ENCODE measurements around the gene FGFR2. TPM values are rescaled to one million over a fixed set of nuclear protein-coding genes. Genes with fewer than 3 reads are reported as not detected.

FGFR2 gene
- total and polyA plus RNA-seq, 4 donors, result 0.67 to 13.1 (median 5.2) TPM

GRCh38 chr10:121519411-121519810 is 78.8 kb downstream of the FGFR2 start:
- Histone ChIP-seq H3K4me3 (ENCODE audit: low read length in 2 of 2) (no peak overlapping the region), H3K36me3 (ENCODE audit: control insufficient read depth in 1 of 2, insufficient read depth in 2 of 2, low read length in 1 of 2) (no peaks in the 10 kb centered on the region), H3K4me1 (ENCODE audit: control insufficient read depth in 1 of 2, insufficient read depth in 2 of 2, low read length in 2 of 2) (peaks cover 0 to 3% of the 10 kb centered on the region in 2 donors), H3K27ac (ENCODE audit: low read depth in 1 of 2, low read length in 2 of 2) (no peak overlapping the region), H3K27me3 (ENCODE audit: control insufficient read depth in 1 of 2, insufficient read depth in 2 of 2, low read length in 1 of 2) (no peaks in the 10 kb centered on the region), H3K9me3 (ENCODE audit: control insufficient read depth, low read length) (no peaks in the 10 kb centered on the region)
- WGBS, 2 donors, result 63 to 68% methylated on average over 5 of the region's 5 CpGs
- peak; percentile 34 for ATAC-seq (ENCODE audit: low FRiP score)
- intact Hi-C loops (cut with DNase I), result no loop called here
- no peak for DNase-seq

GRCh38 chr10:121518333-121518732 is 79.9 kb downstream of the FGFR2 start:
- intact Hi-C loops (cut with DNase I), result no loop called here
- Histone ChIP-seq H3K4me1 (ENCODE audit: control insufficient read depth in 1 of 2, insufficient read depth in 2 of 2, low read length in 2 of 2) (peaks cover 1 to 3% of the 10 kb centered on the region in 2 donors), H3K4me3 (ENCODE audit: low read length in 2 of 2) (no peak overlapping the region), H3K36me3 (ENCODE audit: control insufficient read depth in 1 of 2, insufficient read depth in 2 of 2, low read length in 1 of 2) (no peaks in the 10 kb centered on the region), H3K9me3 (ENCODE audit: control insufficient read depth, low read length) (no peaks in the 10 kb centered on the region), H3K27me3 (ENCODE audit: control insufficient read depth in 1 of 2, insufficient read depth in 2 of 2, low read length in 1 of 2) (no peaks in the 10 kb centered on the region), H3K27ac (ENCODE audit: low read depth in 1 of 2, low read length in 2 of 2) (no peak overlapping the region)
- DNase-seq (no peak), ATAC-seq (ENCODE audit: low FRiP score) (no peak)
- WGBS, 2 donors, result 52 to 57% methylated on average over 4 of the region's 4 CpGs

DNA sequence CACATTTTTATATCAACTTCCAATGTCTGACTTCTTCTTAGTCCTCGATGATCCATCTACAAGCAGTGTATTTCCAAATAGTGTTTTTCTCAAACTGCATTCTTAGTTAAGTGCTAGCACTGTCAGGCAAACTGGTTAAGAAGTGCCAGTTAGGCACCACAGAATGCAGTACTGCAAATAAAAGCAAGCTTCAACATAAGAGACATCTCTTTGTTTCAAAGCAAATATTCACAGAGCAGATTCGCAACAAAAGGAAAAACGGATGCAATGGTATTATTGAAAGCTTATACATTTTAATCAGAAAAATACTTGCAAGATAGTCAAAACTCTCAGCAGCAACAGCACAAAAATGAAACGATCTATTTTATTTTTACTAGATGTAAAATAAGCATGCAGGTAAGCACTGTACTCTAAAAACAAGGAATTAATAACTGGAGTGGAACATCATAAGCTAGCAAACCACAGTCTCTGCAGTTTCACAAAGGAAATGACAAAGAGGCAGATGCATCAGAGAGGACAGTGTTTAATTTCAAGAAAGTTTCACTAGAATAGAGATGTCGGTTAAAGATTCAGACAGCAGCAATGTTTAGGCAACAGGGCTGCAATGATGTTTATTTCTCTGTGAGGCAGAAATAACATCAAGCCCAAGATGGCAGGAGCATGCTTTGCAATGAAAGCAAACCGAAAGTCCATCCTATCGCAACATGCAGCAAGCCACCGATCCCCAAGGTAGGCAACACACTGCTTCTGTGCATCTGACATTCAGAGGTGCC is 82.0 kb downstream of the FGFR2 start:
- intact Hi-C loops (cut with DNase I), result no loop called here
- Histone ChIP-seq H3K36me3 (ENCODE audit: control insufficient read depth in 1 of 2, insufficient read depth in 2 of 2, low read length in 1 of 2) (peaks cover 0 to 2% of the 10 kb centered on the region in 2 donors), H3K4me1 (ENCODE audit: control insufficient read depth in 1 of 2, insufficient read depth in 2 of 2, low read length in 2 of 2) (peaks cover 0 to 1% of the 10 kb centered on the region in 2 donors), H3K4me3 (ENCODE audit: low read length in 2 of 2) (no peak overlapping the region), H3K27ac (ENCODE audit: low read depth in 1 of 2, low read length in 2 of 2) (no peak overlapping the region), H3K9me3 (ENCODE audit: control insufficient read depth, low read length) (no peaks in the 10 kb centered on the region), H3K27me3 (ENCODE audit: control insufficient read depth in 1 of 2, insufficient read depth in 2 of 2, low read length in 1 of 2) (no peaks in the 10 kb centered on the region)
- ATAC-seq (ENCODE audit: low FRiP score) (no peak), DNase-seq (no peak)
- 86 to 89% methylated on average over 8 of the region's 8 CpGs for WGBS, 2 donors

DNA sequence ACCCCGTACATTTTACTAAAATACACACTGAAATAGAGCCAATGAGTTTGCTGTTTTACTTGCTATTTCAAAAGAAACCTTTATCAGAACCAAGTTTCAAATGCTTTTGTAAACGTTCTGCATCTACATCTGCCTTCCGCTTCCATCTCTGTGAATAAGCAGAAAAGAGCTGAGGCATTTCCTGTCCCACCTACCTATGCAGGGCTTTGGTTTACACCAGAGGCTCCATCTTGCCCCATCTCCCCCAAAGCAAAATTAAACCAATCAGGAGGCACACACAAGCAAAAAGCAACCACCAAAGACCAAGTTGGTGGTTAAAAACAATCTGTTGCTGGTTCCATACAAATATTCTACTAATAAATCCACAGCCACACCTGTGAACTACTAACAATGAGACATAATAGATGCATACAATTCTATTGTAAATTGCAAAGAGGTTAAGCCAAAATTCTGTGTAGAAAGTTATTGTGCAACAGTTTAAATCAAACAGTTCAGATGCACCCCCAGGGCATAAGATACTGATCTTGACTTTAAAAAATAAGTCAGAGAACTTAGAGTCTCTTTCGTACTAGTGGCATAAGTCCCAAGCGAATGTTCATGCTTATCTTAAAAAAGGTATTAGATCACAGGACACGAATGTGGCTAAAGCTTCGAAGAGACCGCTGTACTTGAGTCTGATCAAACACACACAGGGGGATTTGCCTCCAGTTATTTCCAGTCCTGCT is 83.9 kb downstream of the FGFR2 start:
- peaks cover 0 to 2% of the 10 kb centered on the region in 2 donors for H3K36me3 ChIP-seq (ENCODE audit: control insufficient read depth in 1 of 2, insufficient read depth in 2 of 2, low read length in 1 of 2)
- no peaks in the 10 kb centered on the region for H3K9me3 ChIP-seq (ENCODE audit: control insufficient read depth, low read length)
- DNase-seq (no peak), ATAC-seq (ENCODE audit: low FRiP score) (no peak)
- no peak overlapping the region for H3K27ac ChIP-seq (ENCODE audit: low read depth in 1 of 2, low read length in 2 of 2)
- intact Hi-C loops (cut with DNase I), result no loop called here
- no peak overlapping the region for H3K4me3 ChIP-seq (ENCODE audit: low read length in 2 of 2)
- WGBS, 2 donors, result 78 to 81% methylated on average over 8 of the region's 8 CpGs
- H3K4me1 ChIP-seq (ENCODE audit: control insufficient read depth in 1 of 2, insufficient read depth in 2 of 2, low read length in 2 of 2), result peaks cover 0 to 1% of the 10 kb centered on the region in 2 donors
- H3K27me3 ChIP-seq (ENCODE audit: control insufficient read depth in 1 of 2, insufficient read depth in 2 of 2, low read length in 1 of 2), result no peaks in the 10 kb centered on the region

GRCh38 chr10:121511943-121512342 is 86.3 kb downstream of the FGFR2 start:
- H3K9me3 ChIP-seq (ENCODE audit: control insufficient read depth, low read length), result no peaks in the 10 kb centered on the region
- intact Hi-C loops (cut with DNase I), result no loop called here
- no peak overlapping the region for H3K4me3 ChIP-seq (ENCODE audit: low read length in 2 of 2)
- peaks cover 0 to 1% of the 10 kb centered on the region in 2 donors for H3K4me1 ChIP-seq (ENCODE audit: control insufficient read depth in 1 of 2, insufficient read depth in 2 of 2, low read length in 2 of 2)
- 96 to 97% methylated on average over 5 of the region's 5 CpGs for WGBS, 2 donors
- no peak for ATAC-seq (ENCODE audit: low FRiP score)
- no peaks in the 10 kb centered on the region for H3K27me3 ChIP-seq (ENCODE audit: control insufficient read depth in 1 of 2, insufficient read depth in 2 of 2, low read length in 1 of 2)
- H3K27ac ChIP-seq (ENCODE audit: low read depth in 1 of 2, low read length in 2 of 2), result no peak overlapping the region
- peaks cover 0 to 2% of the 10 kb centered on the region in 2 donors for H3K36me3 ChIP-seq (ENCODE audit: control insufficient read depth in 1 of 2, insufficient read depth in 2 of 2, low read length in 1 of 2)
- DNase-seq, result no peak

DNA sequence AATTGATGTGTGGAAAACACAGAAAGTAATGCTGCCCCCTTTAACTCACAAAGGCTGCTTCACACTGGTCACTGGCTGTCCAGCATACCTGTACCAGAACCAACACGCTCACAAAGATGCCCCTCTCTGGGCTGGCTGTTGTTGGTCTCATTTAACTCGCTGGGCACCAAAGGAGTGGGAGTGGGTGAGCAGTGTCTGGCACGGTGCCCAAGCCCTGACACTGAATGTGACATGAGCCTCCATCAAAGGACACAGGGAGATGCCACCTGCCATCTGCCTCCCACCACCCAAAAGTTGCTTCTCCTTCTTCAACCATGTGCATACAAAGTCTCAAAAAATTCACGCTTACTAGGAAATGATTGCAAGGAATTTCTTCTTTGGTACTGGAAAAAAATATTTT is 86.8 kb downstream of the FGFR2 start:
- DNase-seq, result no peak
- 86 to 91% methylated on average over 4 of the region's 4 CpGs for WGBS, 2 donors
- no peak for ATAC-seq (ENCODE audit: low FRiP score)
- intact Hi-C loops (cut with DNase I), result no loop called here
- peaks cover 0 to 2% of the 10 kb centered on the region in 2 donors for H3K36me3 ChIP-seq (ENCODE audit: control insufficient read depth in 1 of 2, insufficient read depth in 2 of 2, low read length in 1 of 2)
- H3K9me3 ChIP-seq (ENCODE audit: control insufficient read depth, low read length), result no peaks in the 10 kb centered on the region
- H3K4me3 ChIP-seq (ENCODE audit: low read length in 2 of 2), result no peak overlapping the region
- peaks cover 0 to 1% of the 10 kb centered on the region in 2 donors for H3K4me1 ChIP-seq (ENCODE audit: control insufficient read depth in 1 of 2, insufficient read depth in 2 of 2, low read length in 2 of 2)
- no peaks in the 10 kb centered on the region for H3K27me3 ChIP-seq (ENCODE audit: control insufficient read depth in 1 of 2, insufficient read depth in 2 of 2, low read length in 1 of 2)
- H3K27ac ChIP-seq (ENCODE audit: low read depth in 1 of 2, low read length in 2 of 2), result no peak overlapping the region

GRCh38 chr10:121510201-121510771 is 88.0 kb downstream of the FGFR2 start:
- H3K4me3 ChIP-seq (ENCODE audit: low read length in 2 of 2), result no peak overlapping the region
- intact Hi-C loops (cut with DNase I), result no loop called here
- H3K36me3 ChIP-seq (ENCODE audit: control insufficient read depth in 1 of 2, insufficient read depth in 2 of 2, low read length in 1 of 2), result peaks cover 0 to 2% of the 10 kb centered on the region in 2 donors
- peaks cover 0 to 1% of the 10 kb centered on the region in 2 donors for H3K4me1 ChIP-seq (ENCODE audit: control insufficient read depth in 1 of 2, insufficient read depth in 2 of 2, low read length in 2 of 2)
- H3K27ac ChIP-seq (ENCODE audit: low read depth in 1 of 2, low read length in 2 of 2), result no peak overlapping the region
- ATAC-seq (ENCODE audit: low FRiP score), result no peak
- 93% methylated on average over 14 of the region's 14 CpGs for WGBS, 2 donors
- no peak for DNase-seq
- no peaks in the 10 kb centered on the region for H3K27me3 ChIP-seq (ENCODE audit: control insufficient read depth in 1 of 2, insufficient read depth in 2 of 2, low read length in 1 of 2)
- no peaks in the 10 kb centered on the region for H3K9me3 ChIP-seq (ENCODE audit: control insufficient read depth, low read length)

GRCh38 chr10:121509796-121510195 is 88.4 kb downstream of the FGFR2 start:
- H3K4me3 ChIP-seq (ENCODE audit: low read length in 2 of 2), result no peak overlapping the region
- DNase-seq (no peak), ATAC-seq (ENCODE audit: low FRiP score) (no peak)
- WGBS, 2 donors, result 91 to 95% methylated on average over 3 of the region's 3 CpGs
- intact Hi-C loops (cut with DNase I), result no loop called here
- no peaks in the 10 kb centered on the region for H3K9me3 ChIP-seq (ENCODE audit: control insufficient read depth, low read length)
- H3K36me3 ChIP-seq (ENCODE audit: control insufficient read depth in 1 of 2, insufficient read depth in 2 of 2, low read length in 1 of 2), result peaks cover 0 to 2% of the 10 kb centered on the region in 2 donors
- H3K4me1 ChIP-seq (ENCODE audit: control insufficient read depth in 1 of 2, insufficient read depth in 2 of 2, low read length in 2 of 2), result peaks cover 0 to 1% of the 10 kb centered on the region in 2 donors
- no peaks in the 10 kb centered on the region for H3K27me3 ChIP-seq (ENCODE audit: control insufficient read depth in 1 of 2, insufficient read depth in 2 of 2, low read length in 1 of 2)
- no peak overlapping the region for H3K27ac ChIP-seq (ENCODE audit: low read depth in 1 of 2, low read length in 2 of 2)
